ENCODE measurements around the gene RNF114.

GRCh38 chr20:49907405-49908257 lies 28.6 kb upstream of the RNF114 start:
- TF ChIP-seq CTCF (conservative IDR thresholded peaks at IDR 0.05 in 1 of 2, IDR thresholded peaks at IDR 0.05 in 1 of 2; ENCODE audit: low read depth in 1 of 2, low read length in 2 of 2) (no peak), EZH2 (IDR thresholded peaks at IDR 0.05; ENCODE audit: low read length, missing control alignments) (no peak)
